ENCODE results near the gene STAM2.

- TF ChIP-seq POLR2A (IDR thresholded peaks at IDR 0.05) (no peak), CTCF (IDR thresholded peaks at IDR 0.05) (no peak)
These were observed 97.5 kb downstream of the STAM2 start for GRCh38 chr2:152078023-152078422.

All from esophagus squamous epithelium (tissue), 4 donors.